Myometrial cell (primary cell): Measurements from ENCODE around the gene FBXO11. TPM values are rescaled to one million over a fixed set of nuclear protein-coding genes. Genes with fewer than 3 reads are reported as not detected.

Experiments
- total RNA-seq: library from RNA; depleted of rRNA; stranded (reverse); fragments of >200 nt; gene quantifications from 2 replicates; pipeline ENCODE4 v1.2.3, GENCODE V29; 2015

Gene FBXO11
- total RNA-seq, result 29.1 and 35.4 TPM in 2 replicates

DNA sequence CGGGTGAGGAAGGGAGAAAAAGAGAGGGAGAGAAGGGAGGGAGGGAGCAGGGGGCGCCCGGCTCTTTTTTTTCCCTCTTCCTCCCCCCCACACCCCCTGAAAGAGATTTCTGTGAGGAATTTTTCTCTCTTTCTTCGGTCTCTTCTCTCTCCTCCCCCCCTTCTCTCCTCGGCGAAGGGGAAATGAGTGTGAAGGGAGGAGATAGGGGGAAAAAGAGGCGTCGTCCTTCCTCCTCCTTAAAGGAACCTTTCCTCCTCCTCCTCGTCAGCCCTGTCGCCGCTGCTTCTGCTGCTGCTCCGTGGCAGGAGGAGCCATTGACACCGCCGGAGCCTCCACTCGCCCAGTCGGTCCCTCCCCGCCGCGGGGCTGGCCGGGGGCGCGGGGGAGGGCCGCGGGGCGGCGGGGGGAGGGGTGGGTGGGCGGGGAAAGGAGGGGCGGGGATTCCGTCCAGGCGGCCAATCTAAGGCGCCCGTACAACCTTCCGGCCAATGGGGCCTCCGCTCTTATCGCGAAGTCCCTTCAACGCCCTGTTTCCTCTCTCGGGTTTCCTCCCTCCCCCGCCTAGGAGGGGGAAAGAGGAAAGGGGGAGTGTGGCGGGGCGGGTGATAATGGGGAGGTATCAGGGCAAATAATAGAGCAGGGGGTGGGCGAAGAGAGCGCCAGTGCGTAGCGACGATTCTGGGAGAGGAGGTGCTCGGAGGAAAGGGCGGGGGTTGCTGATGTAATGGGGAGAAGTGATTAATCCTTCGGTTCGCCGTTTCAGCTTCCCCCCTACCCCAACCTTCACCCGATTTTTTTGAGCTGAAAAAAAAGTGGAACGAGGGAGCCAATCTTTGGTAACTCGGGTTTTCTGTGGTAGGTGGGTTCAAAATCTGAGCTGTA lies at the start of gene FBXO11:
TSS of gene FBXO11 (minus strand) at position 342 of the 882 bp plus-strand sequence. CDS start 778 bp downstream, outside the sequence.

DNA sequence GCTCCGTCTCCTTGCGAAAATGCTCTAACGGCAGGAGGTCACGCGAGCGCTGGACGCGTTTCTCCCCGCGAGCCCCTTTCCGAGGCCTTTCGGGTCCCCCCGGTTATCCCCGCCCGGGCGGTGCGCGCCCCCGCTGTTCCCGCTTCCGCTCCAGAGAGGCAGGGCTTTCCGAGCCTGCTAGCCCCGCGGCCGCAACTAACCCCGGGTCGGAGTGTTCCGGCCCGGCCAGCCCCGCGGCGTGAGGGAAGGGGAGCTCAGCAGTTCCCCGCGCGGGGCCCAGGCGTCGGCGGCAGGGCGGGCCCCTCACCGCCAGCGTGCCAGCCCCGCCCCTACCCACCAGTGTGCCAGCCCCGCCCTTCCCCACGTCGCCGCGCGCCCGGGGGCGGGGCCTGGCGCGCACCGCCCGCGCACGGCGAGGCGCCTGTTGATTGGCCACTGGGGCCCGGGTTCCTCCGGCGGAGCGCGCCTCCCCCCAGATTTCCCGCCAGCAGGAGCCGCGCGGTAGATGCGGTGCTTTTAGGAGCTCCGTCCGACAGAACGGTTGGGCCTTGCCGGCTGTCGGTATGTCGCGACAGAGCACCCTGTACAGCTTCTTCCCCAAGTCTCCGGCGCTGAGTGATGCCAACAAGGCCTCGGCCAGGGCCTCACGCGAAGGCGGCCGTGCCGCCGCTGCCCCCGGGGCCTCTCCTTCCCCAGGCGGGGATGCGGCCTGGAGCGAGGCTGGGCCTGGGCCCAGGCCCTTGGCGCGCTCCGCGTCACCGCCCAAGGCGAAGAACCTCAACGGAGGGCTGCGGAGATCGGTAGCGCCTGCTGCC lies 123.4 kb downstream of the FBXO11 start, which contains the start of gene MSH6:
TSS of gene MSH6 (plus strand) at position 475 of the 815 bp plus-strand sequence. CDS start at position 564, 89 bp downstream.

Other genes with a start within 250 kb of the FBXO11 start
- 29.1 and 30.0 TPM in 2 replicates for gene MSH6, start 123.4 kb downstream of the FBXO11 start, total RNA-seq